Loucy (cell line): ENCODE measurements around the gene KCNF1.

Experiments used
- H2AFZ ChIP-seq: fragments of 200-600 bp; sonication (generic); 2 replicates; pipeline ENCODE4 v1.6.0; 2016; ENCODE audit warnings: antibody characterized with exemption, mild to moderate bottlenecking, low read length, moderate library complexity
- H3F3A ChIP-seq: fragments of 200-600 bp; 2 replicates; pipeline ENCODE4 v1.6.0; 2016; ENCODE audit warnings: antibody characterized with exemption, low read depth, mild to moderate bottlenecking
- H3K27me3 ChIP-seq: fragments of 200-600 bp; sonication (generic); 2 replicates; pipeline ENCODE4 v1.6.1; 2014; ENCODE audit warnings: low read length, mild to moderate bottlenecking; ENCODE audit not compliant: insufficient read depth, poor library complexity, severe bottlenecking
- H3K36me3 ChIP-seq: fragments of 200-600 bp; sonication (generic); 2 replicates; pipeline ENCODE4 v1.6.1; 2016; ENCODE audit warnings: low read length; ENCODE audit not compliant: insufficient read depth
- H3K4me1 ChIP-seq: fragments of 200-600 bp; sonication (generic); 2 replicates; pipeline ENCODE4 v1.5.1; 2014; ENCODE audit warnings: low read length, mild to moderate bottlenecking; ENCODE audit not compliant: insufficient read depth, poor library complexity, severe bottlenecking
- H3K4me2 ChIP-seq: fragments of 200-600 bp; sonication (generic); 2 replicates; pipeline ENCODE4 v1.6.0; 2014; ENCODE audit warnings: antibody characterized with exemption, low read length, low read depth, mild to moderate bottlenecking; ENCODE audit not compliant: poor library complexity, severe bottlenecking
- H3K4me3 ChIP-seq: fragments of 200-600 bp; sonication (generic); 2 replicates; pipeline ENCODE4 v1.5.1; 2014; ENCODE audit warnings: low read length, mild to moderate bottlenecking, mixed read lengths; ENCODE audit not compliant: poor library complexity, severe bottlenecking
- H3K79me2 ChIP-seq: fragments of 200-600 bp; sonication (generic); 2 replicates; pipeline ENCODE4 v1.6.1; 2014; ENCODE audit warnings: low read length; ENCODE audit not compliant: insufficient read depth
- H3K9ac ChIP-seq: fragments of 200-600 bp; sonication (generic); 2 replicates; pipeline ENCODE4 v1.6.0; 2014; ENCODE audit warnings: mild to moderate bottlenecking, low read depth, low read length, moderate library complexity; ENCODE audit not compliant: poor library complexity, severe bottlenecking
- H3K9me2 ChIP-seq: fragments of 200-600 bp; sonication (generic); replicated peaks from 2 replicates; pipeline ENCODE4 v1.6.1; 2016; ENCODE audit warnings: low read depth, low read length, mixed read lengths
- H3K9me3 ChIP-seq: fragments of 200-600 bp; sonication (generic); 2 replicates; pipeline ENCODE4 v1.6.1; 2014; ENCODE audit warnings: mild to moderate bottlenecking, antibody characterized with exemption, low read length, low read depth; ENCODE audit not compliant: insufficient read depth
- H4K20me1 ChIP-seq: fragments of 200-600 bp; sonication (generic); 2 replicates; pipeline ENCODE4 v1.6.0; 2014; ENCODE audit warnings: antibody characterized with exemption, low read length, mild to moderate bottlenecking; ENCODE audit not compliant: insufficient read depth, poor library complexity, severe bottlenecking
- EZH2phosphoT487 ChIP-seq: fragments of 200-600 bp; IDR thresholded peaks from 2 replicates; pipeline ENCODE4 v1.6.1; 2018; ENCODE audit warnings: antibody characterized with exemption, mild to moderate bottlenecking, moderate library complexity, borderline replicate concordance
- TF ChIP-seq, protein P1 (sequence below): fragments of 200-600 bp; sonication (generic); conservative IDR thresholded peaks from 2 replicates; pipeline ENCODE4 v1.5.1; 2014; ENCODE audit warnings: mild to moderate bottlenecking, antibody characterized with exemption, low read length

The KCNF1 gene

DNA sequence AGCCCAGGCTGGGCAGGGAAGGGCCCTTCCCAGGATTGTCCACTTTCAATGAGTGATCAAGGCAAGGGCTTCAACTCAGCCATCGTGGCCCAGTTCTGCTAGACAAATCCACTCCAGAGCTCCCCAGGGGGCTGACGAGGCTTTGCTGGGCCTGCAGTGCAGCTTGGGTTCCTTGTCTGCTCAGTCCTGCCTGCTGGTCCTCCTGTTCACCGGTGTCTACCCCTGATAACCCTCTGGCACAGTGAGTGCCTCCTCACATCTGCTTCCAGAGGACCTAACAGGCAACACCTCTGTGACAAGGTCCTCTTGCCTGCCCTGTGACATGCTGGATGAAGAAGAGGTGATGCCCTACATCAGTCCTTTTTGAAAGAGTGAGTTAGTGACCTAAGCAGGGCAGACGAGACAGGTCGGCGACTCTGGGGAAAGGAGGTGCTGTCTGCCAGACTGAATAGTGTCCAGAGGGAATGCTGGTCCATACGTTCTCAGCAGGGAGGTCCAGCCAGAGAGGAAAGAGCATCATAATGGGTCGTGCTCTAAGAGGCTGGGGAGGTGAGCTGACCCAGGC, 20.9 kb upstream of the KCNF1 start:
- no peak overlapping the region for H2AFZ ChIP-seq
- H3F3A ChIP-seq = no peaks in the 10 kb centered on the region
- H3K79me2 ChIP-seq = no peaks in the 10 kb centered on the region
- TF ChIP-seq, protein P1, sequence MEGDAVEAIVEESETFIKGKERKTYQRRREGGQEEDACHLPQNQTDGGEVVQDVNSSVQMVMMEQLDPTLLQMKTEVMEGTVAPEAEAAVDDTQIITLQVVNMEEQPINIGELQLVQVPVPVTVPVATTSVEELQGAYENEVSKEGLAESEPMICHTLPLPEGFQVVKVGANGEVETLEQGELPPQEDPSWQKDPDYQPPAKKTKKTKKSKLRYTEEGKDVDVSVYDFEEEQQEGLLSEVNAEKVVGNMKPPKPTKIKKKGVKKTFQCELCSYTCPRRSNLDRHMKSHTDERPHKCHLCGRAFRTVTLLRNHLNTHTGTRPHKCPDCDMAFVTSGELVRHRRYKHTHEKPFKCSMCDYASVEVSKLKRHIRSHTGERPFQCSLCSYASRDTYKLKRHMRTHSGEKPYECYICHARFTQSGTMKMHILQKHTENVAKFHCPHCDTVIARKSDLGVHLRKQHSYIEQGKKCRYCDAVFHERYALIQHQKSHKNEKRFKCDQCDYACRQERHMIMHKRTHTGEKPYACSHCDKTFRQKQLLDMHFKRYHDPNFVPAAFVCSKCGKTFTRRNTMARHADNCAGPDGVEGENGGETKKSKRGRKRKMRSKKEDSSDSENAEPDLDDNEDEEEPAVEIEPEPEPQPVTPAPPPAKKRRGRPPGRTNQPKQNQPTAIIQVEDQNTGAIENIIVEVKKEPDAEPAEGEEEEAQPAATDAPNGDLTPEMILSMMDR = no peak
- TF ChIP-seq EZH2phosphoT487 = no peak
- no peaks in the 10 kb centered on the region for H3K9me3 ChIP-seq
- no peaks in the 10 kb centered on the region for H3K27me3 ChIP-seq
- no peaks in the 10 kb centered on the region for H3K36me3 ChIP-seq
- no peaks in the 10 kb centered on the region for H3K4me1 ChIP-seq
- H4K20me1 ChIP-seq = no peaks in the 10 kb centered on the region
- H3K9me2 ChIP-seq = no peaks in the 10 kb centered on the region
- H3K4me2 ChIP-seq = no peak overlapping the region
- H3K4me3 ChIP-seq = no peak overlapping the region
- no peak overlapping the region for H3K9ac ChIP-seq

DNA sequence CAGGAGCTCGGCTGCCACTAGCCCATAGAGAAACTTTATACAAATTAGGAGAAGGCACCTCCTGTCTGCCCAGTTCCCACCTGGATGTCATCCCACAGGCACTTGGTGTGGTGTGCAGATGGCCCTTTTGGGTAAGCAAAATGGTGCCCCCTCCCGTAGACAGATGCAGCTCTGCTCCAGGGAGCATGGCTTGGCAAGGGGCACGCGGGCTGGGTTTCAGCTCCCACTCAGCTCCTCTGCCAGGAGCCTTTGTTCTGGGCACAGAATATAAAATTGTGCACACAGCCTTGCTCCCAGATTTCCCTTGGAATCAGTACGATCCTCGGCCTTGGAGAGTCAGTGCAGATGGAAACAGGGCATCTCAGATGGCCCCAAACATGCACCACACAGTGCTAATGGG, 20.3 kb upstream of the KCNF1 start:
- Histone ChIP-seq H3K27me3 (no peaks in the 10 kb centered on the region), H3K4me3 (no peak overlapping the region), H3K9me2 (no peaks in the 10 kb centered on the region), H3K4me2 (no peak overlapping the region), H4K20me1 (no peaks in the 10 kb centered on the region), H3F3A (no peaks in the 10 kb centered on the region), H2AFZ (no peak overlapping the region), H3K9me3 (no peaks in the 10 kb centered on the region), H3K36me3 (no peaks in the 10 kb centered on the region), H3K4me1 (no peaks in the 10 kb centered on the region), H3K9ac (no peak overlapping the region), H3K79me2 (no peaks in the 10 kb centered on the region)
- no peak for TF ChIP-seq EZH2phosphoT487
- TF ChIP-seq, protein P1 = no peak

DNA sequence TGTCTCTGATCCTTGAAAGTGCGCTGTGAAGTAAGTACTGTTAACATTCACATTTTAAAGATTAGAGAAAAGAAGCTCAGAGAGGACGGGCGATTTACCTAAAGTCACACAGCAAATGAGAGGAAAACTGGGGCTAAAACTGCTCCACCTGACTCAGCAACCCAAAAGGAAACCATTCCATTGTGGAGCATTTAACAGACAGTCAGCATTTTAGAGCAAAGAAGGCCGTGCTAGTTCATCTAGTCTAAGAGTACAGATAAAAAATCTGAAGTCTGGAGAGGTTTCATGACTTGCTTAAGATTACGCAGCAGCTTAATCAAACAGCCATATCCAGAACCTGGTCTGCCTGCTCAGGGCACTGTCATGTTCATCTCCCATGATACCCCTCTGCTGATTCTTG, 19.9 kb upstream of the KCNF1 start:
- TF ChIP-seq, protein P1 = no peak
- TF ChIP-seq EZH2phosphoT487 = no peak
- Histone ChIP-seq H3K9me3 (no peaks in the 10 kb centered on the region), H3K79me2 (no peaks in the 10 kb centered on the region)

More for the DNA sequence above, 19.9 kb upstream of the KCNF1 start:
- no peaks in the 10 kb centered on the region for H3F3A ChIP-seq
- H4K20me1 ChIP-seq = no peaks in the 10 kb centered on the region
- no peaks in the 10 kb centered on the region for H3K36me3 ChIP-seq
- no peaks in the 10 kb centered on the region for H3K9me2 ChIP-seq
- no peak overlapping the region for H3K4me2 ChIP-seq
- H2AFZ ChIP-seq = no peak overlapping the region
- no peak overlapping the region for H3K9ac ChIP-seq
- no peak overlapping the region for H3K4me3 ChIP-seq
- H3K27me3 ChIP-seq = no peaks in the 10 kb centered on the region
- H3K4me1 ChIP-seq = no peaks in the 10 kb centered on the region
